AG04449 (cell line): ENCODE data around the gene OTUB2.

Experiments
- CTCF ChIA-PET: fragments of 350-600 bp; formaldehyde crosslinking; extraction: SDS; loops from one replicate; lab custom pipeline; 2021; ENCODE audit warnings: antibody characterized with exemption; lab: Yijun Ruan, JAX
- POLR2A ChIA-PET: fragments of 400-600, 350-600 bp; formaldehyde crosslinking; extraction: SDS; loops from one replicate; lab custom pipeline; 2020; ENCODE audit warnings: antibody characterized with exemption, inconsistent platforms; lab: Yijun Ruan, JAX
- DNase-seq: peaks from one replicate; pipeline ENCODE4 v3.0.0-alpha.2; 2010; ENCODE audit warnings: low read depth, low spot score
- H3K4me3 ChIP-seq: 2 replicates; pipeline ENCODE4 v1.5.1; 2011; ENCODE audit warnings: low read depth, mild to moderate bottlenecking, control low read depth, low read length
- CTCF ChIP-seq: IDR thresholded peaks from one replicate; pipeline ENCODE4 v1.5.1; 2011; ENCODE audit warnings: mild to moderate bottlenecking, moderate library complexity, low read length, control low read depth, inconsistent platforms; ENCODE audit not compliant: insufficient read depth; ENCODE audit errors: missing control alignments

Gene OTUB2

GRCh38 chr14:94030571-94030970, 4.4 kb downstream of the OTUB2 start:
- CTCF ChIA-PET: interaction anchor here (0.7 to 0.8 kb wide), 2 partner anchors 91 to 102 kb away, joined by 3 read pairs; no protein-coding TSS in a partner anchor
- H3K4me3 ChIP-seq: no peak overlapping the region
- no peak for TF ChIP-seq CTCF
- POLR2A ChIA-PET: no interaction called here
- no peak for DNase-seq

- DNase-seq: no peak
- CTCF ChIA-PET: interaction anchor here (2.0 to 11.1 kb wide), 4 partner anchors 18 to 109 kb away, joined by 4 to 348 read pairs (median 148); partner anchors contain the start of gene IFI27L2
- no peak overlapping the region for H3K4me3 ChIP-seq
- POLR2A ChIA-PET: no interaction called here
- no peak for TF ChIP-seq CTCF
Observed at GRCh38 chr14:94031161-94031882, 5.2 kb downstream of the OTUB2 start.

- no peak for DNase-seq
- ChIA-PET CTCF (interaction anchor here (2.0 to 11.1 kb wide), 4 partner anchors 17 to 108 kb away, joined by 4 to 348 read pairs (median 148); partner anchors contain the start of gene IFI27L2), POLR2A (no interaction called here)
- H3K4me3 ChIP-seq: no peak overlapping the region
- TF ChIP-seq CTCF: no peak
Observed at GRCh38 chr14:94031883-94032279, 5.7 kb downstream of the OTUB2 start.

- POLR2A ChIA-PET: no interaction called here
Observed at GRCh38 chr14:94034886-94035285, 8.7 kb downstream of the OTUB2 start.

GRCh38 chr14:94036313-94037167, 10.4 kb downstream of the OTUB2 start:
- DNase-seq: no peak
- POLR2A ChIA-PET: interaction anchor here (0.5 kb wide), 1 partner anchor 119 kb away, joined by 3 read pairs; no protein-coding TSS in a partner anchor
- CTCF ChIA-PET: interaction anchor here (0.6 to 11.1 kb wide), 36 partner anchors 13 to 450 kb away, joined by 3 to 348 read pairs (median 5); partner anchors contain the start of genes ASB2, IFI27, IFI27L2 and OTUB2
- no peak overlapping the region for H3K4me3 ChIP-seq
- peak; percentile 87 for TF ChIP-seq CTCF

More at GRCh38 chr14:94034886-94035285, 8.7 kb downstream of the OTUB2 start:
- TF ChIP-seq CTCF: no peak
- DNase-seq: no peak
- CTCF ChIA-PET: interaction anchor here (1.1 to 11.1 kb wide), 16 partner anchors 12 to 273 kb away, joined by 3 to 348 read pairs (median 9); partner anchors contain the start of genes IFI27L2 and OTUB2
- H3K4me3 ChIP-seq: no peak overlapping the region
